CD14-positive monocyte (primary cell): Measurements from ENCODE around the gene GGA2. TPM values are rescaled to one million over a fixed set of nuclear protein-coding genes. Genes with fewer than 3 reads are reported as not detected.

ENCODE experiments used
- DNase-seq, 3 donors: peaks; one replicate each; pipeline ENCODE4 v3.0.0-alpha.2; 2011 to 2022
- H2AFZ ChIP-seq: 2 replicates; pipeline ENCODE4 v1.6.0; 2012; ENCODE audit warnings: mild to moderate bottlenecking, low read depth, low read length, inconsistent platforms; ENCODE audit not compliant: insufficient read depth, poor library complexity, severe bottlenecking
- H3K27ac ChIP-seq, 2 donors: 1 replicate in 1 of 2; 2 replicates in 1 of 2; pipeline ENCODE4 v1.5.1; 2012 to 2013; ENCODE audit warnings: low read length in 2 of 2, control low read depth in 1 of 2, inconsistent platforms in 1 of 2, low read depth in 1 of 2, mild to moderate bottlenecking in 1 of 2
- H3K27me3 ChIP-seq, 2 donors: one replicate each; pipeline versions ENCODE4 v1.6.0 to v1.6.1; 2011 to 2013; ENCODE audit warnings: low read length in 2 of 2; ENCODE audit not compliant: control insufficient read depth in 2 of 2, insufficient read depth in 2 of 2
- H3K36me3 ChIP-seq, 2 donors: replicated peaks in 1 of 2; 1 replicate in 1 of 2; 2 replicates in 1 of 2; pipeline versions ENCODE4 v1.5.1 to v1.6.1; 2012 to 2013; ENCODE audit warnings: low read length in 2 of 2, control low read depth in 1 of 2, inconsistent platforms in 1 of 2, mild to moderate bottlenecking in 1 of 2; ENCODE audit not compliant: insufficient read depth in 2 of 2, control insufficient read depth in 1 of 2
- H3K4me1 ChIP-seq, 2 donors: 1 replicate in 1 of 2; 2 replicates in 1 of 2; pipeline versions ENCODE4 v1.5.1 to v1.6.1; 2012 to 2013; ENCODE audit warnings: low read length in 2 of 2, control low read depth in 1 of 2, inconsistent platforms in 1 of 2, mild to moderate bottlenecking in 1 of 2, moderate library complexity in 1 of 2; ENCODE audit not compliant: insufficient read depth in 2 of 2, control insufficient read depth in 1 of 2
- H3K4me2 ChIP-seq: replicated peaks from 2 replicates; pipeline ENCODE3; 2012; ENCODE audit warnings: low read length, moderate library complexity, mild to moderate bottlenecking; ENCODE audit not compliant: poor library complexity, severe bottlenecking; ENCODE audit errors: extremely low read depth
- H3K4me3 ChIP-seq, 3 experiments: fragments of 200-600 bp in 1 of 3; sonication (generic) in 1 of 3; replicated peaks in 1 of 3; 1 replicate in 2 of 3; 2 replicates in 1 of 3; pipeline ENCODE4 v1.5.1; 2011 to 2013; ENCODE audit warnings: low read length in 3 of 3, mild to moderate bottlenecking in 3 of 3, control low read depth in 2 of 3, low read depth in 2 of 3, inconsistent platforms in 1 of 3, moderate library complexity in 1 of 3
- H3K79me2 ChIP-seq: 2 replicates; pipeline ENCODE4 v1.6.0; 2012; ENCODE audit warnings: mild to moderate bottlenecking, control low read depth, inconsistent platforms, low read length, moderate library complexity; ENCODE audit not compliant: insufficient read depth
- H3K9ac ChIP-seq: 2 replicates; pipeline ENCODE4 v1.6.0; 2017; ENCODE audit warnings: low read length, mild to moderate bottlenecking; ENCODE audit not compliant: insufficient read depth, poor library complexity, severe bottlenecking
- H3K9me3 ChIP-seq, 2 donors: replicated peaks in 1 of 2; 1 replicate in 1 of 2; 2 replicates in 1 of 2; pipeline versions ENCODE4 v1.5.1 to v1.6.1; 2012 to 2013; ENCODE audit warnings: low read length in 2 of 2, control low read depth in 1 of 2; ENCODE audit not compliant: control insufficient read depth in 1 of 2, insufficient read depth in 1 of 2
- H4K20me1 ChIP-seq: 2 replicates; pipeline ENCODE4 v1.6.0; 2012; ENCODE audit warnings: mild to moderate bottlenecking, low read length, control low read depth, moderate library complexity; ENCODE audit not compliant: insufficient read depth
- H3K27ac Mint-ChIP-seq, 7 donors: one replicate each; pipeline ENCODE4 v1.8.0; 2020; ENCODE audit warnings: mild to moderate bottlenecking in 7 of 7, mixed read lengths in 7 of 7, moderate library complexity in 6 of 7, inconsistent platforms in 2 of 7
- H3K27me3 Mint-ChIP-seq, 3 donors: one replicate each; pipeline ENCODE4 v1.8.0; 2021 to 2022; ENCODE audit warnings: low read depth in 3 of 3, mild to moderate bottlenecking in 3 of 3, mixed read lengths in 3 of 3, moderate library complexity in 3 of 3, inconsistent platforms in 1 of 3
- H3K36me3 Mint-ChIP-seq, 2 donors: one replicate each; pipeline ENCODE4 v1.8.0; 2020; ENCODE audit warnings: mixed read lengths in 2 of 2, inconsistent platforms in 1 of 2, mild to moderate bottlenecking in 1 of 2
- H3K4me1 Mint-ChIP-seq: one replicate; pipeline ENCODE4 v1.8.0; 2020; ENCODE audit warnings: mild to moderate bottlenecking, mixed read lengths
- H3K4me3 Mint-ChIP-seq, 2 donors: one replicate each; pipeline ENCODE4 v1.8.0; 2020; ENCODE audit warnings: mild to moderate bottlenecking in 2 of 2, mixed read lengths in 2 of 2, moderate library complexity in 1 of 2
- H3K9me3 Mint-ChIP-seq, 7 donors: one replicate each; pipeline ENCODE4 v1.8.0; 2020 to 2022; ENCODE audit warnings: mixed read lengths in 7 of 7, mild to moderate bottlenecking in 6 of 7, moderate library complexity in 6 of 7, inconsistent platforms in 2 of 7
- CTCF ChIP-seq: fragments of 200-600 bp; IDR thresholded peaks from one replicate; pipeline ENCODE4 v1.8.0; 2022; ENCODE audit warnings: antibody characterized with exemption, mild to moderate bottlenecking
- WGBS: methylation state at CpG from one replicate; pipeline ENCODE4 v1.1.5; 2013; ENCODE audit warnings: missing lambda C conversion rate; ENCODE audit not compliant: insufficient coverage; 5-methylcytosine and 5-hydroxymethylcytosine counted together
- intact Hi-C, 2 donors: fragments of 100-400 bp; cut with micrococcal nuclease; formaldehyde crosslinking; loops; one replicate each; pipeline versions ENCODE4 v1.15.0 to v1.15.1; 2023
- polyA plus RNA-seq, 3 donors: library from polyadenylated mRNA; depleted of rRNA in 1 of 3; unstranded in 2 of 3; stranded (reverse) in 1 of 3; fragments of 300-500 nt in 2 of 3; fragments of >200 nt in 1 of 3; fragmentation: Illumina TruSeq in 2 of 3; gene quantifications; 1 replicate in 2 of 3; 2 replicates in 1 of 3; pipeline ENCODE4 v1.2.3, GENCODE V29; 2012 to 2021

Gene GGA2
- polyA plus RNA-seq, 3 donors: 37.5 to 55.4 (median 49.5) TPM

- Histone ChIP-seq H3K79me2 (peaks cover 5% of the 10 kb centered on the region), H3K4me3 (peak overlapping the region in 1 of 3 experiments; percentile 38), H3K27ac (peak overlapping the region; percentile 88 to 93), H3K4me1 (peaks cover 73 to 74% of the 10 kb centered on the region in 2 donors), H4K20me1 (no peaks in the 10 kb centered on the region), H3K9ac (peak overlapping the region; percentile 44), H3K36me3 (peaks cover 0 to 15% of the 10 kb centered on the region in 2 donors), H3K4me2 (peak overlapping the region; percentile 54), H3K27me3 (no peaks in the 10 kb centered on the region), H2AFZ (peak overlapping the region; percentile 30), H3K9me3 (no peaks in the 10 kb centered on the region)
- peak overlapping the region; percentile 35 to 58 for H3K4me3 Mint-ChIP-seq
- H3K36me3 Mint-ChIP-seq: peaks cover 22% of the 10 kb centered on the region in 2 donors
- peak overlapping the region; percentile 90 to 98 (median 97) for H3K27ac Mint-ChIP-seq
- DNase-seq: peak; percentile 56 to 69 (median 58)
- peaks cover 64% of the 10 kb centered on the region for H3K4me1 Mint-ChIP-seq
- H3K9me3 Mint-ChIP-seq: no peaks in the 10 kb centered on the region
- TF ChIP-seq CTCF: no peak
- H3K27me3 Mint-ChIP-seq: no peaks in the 10 kb centered on the region
- WGBS: 8% methylated on average over 2 of the region's 4 CpGs
- intact Hi-C loops: no loop called here
Observed at GRCh38 chr16:23520500-23520899, 10.2 kb upstream of the GGA2 start.

GRCh38 chr16:23519282-23519681, 9.0 kb upstream of the GGA2 start:
- peak overlapping the region; percentile 55 to 88 for H3K27ac ChIP-seq
- no peaks in the 10 kb centered on the region for H3K9me3 Mint-ChIP-seq
- no peak overlapping the region for H3K4me3 ChIP-seq
- peaks cover 12 to 13% of the 10 kb centered on the region in 2 donors for H3K36me3 Mint-ChIP-seq
- no peaks in the 10 kb centered on the region for H4K20me1 ChIP-seq
- H3K79me2 ChIP-seq: peaks cover 5% of the 10 kb centered on the region
- H3K4me1 Mint-ChIP-seq: peaks cover 64% of the 10 kb centered on the region
- no peaks in the 10 kb centered on the region for H3K9me3 ChIP-seq
- H3K36me3 ChIP-seq: peaks cover 0 to 3% of the 10 kb centered on the region in 2 donors
- no peak overlapping the region for H3K4me2 ChIP-seq
- no peaks in the 10 kb centered on the region for H3K27me3 Mint-ChIP-seq
- H3K4me3 Mint-ChIP-seq: no peak overlapping the region
- 85% methylated on average over 3 of the region's 5 CpGs for WGBS
- no peaks in the 10 kb centered on the region for H3K27me3 ChIP-seq
- DNase-seq: peak in 1 of 3 donors; percentile 33
- peak overlapping the region; percentile 87 to 97 (median 96) for H3K27ac Mint-ChIP-seq
- no peak overlapping the region for H3K9ac ChIP-seq
- intact Hi-C loops: loop anchor here in 1 of 2 donors (10.0 kb wide), 1 partner anchor 126 kb away; the partner anchor contains the start of genes DCTN5 and PALB2
- no peak overlapping the region for H2AFZ ChIP-seq
- H3K4me1 ChIP-seq: peaks cover 73% of the 10 kb centered on the region in 2 donors
- no peak for TF ChIP-seq CTCF
